Spleen (tissue), 7 donors: Measurements from ENCODE around the gene B3GNT9.

Source experiments
- POLR2A ChIP-seq, 3 donors: fragments of 450-650 bp; IDR thresholded peaks; one replicate each; pipeline ENCODE4 v1.5.1; 2017; ENCODE audit warnings: antibody characterized with exemption in 3 of 3, mild to moderate bottlenecking in 1 of 3
- POLR2AphosphoS5 ChIP-seq, 3 donors: sonication (generic); formaldehyde crosslinking; IDR thresholded peaks; one replicate each; pipeline ENCODE4 v1.5.1; 2017; ENCODE audit warnings: antibody characterized with exemption in 3 of 3
- TF ChIP-seq, protein P1 (sequence below), 11 experiments: fragments of 200-600 bp in 7 of 11; fragments of 450-650 bp in 4 of 11; sonication (generic) in 4 of 11; IDR thresholded peaks in 8 of 11; conservative IDR thresholded peaks in 3 of 11; 1 replicate in 7 of 11; 2 replicates in 4 of 11; pipeline versions ENCODE4 v1.4.0 to v1.8.0; 2016 to 2021; ENCODE audit warnings: antibody characterized with exemption in 11 of 11, inconsistent platforms in 4 of 11, mild to moderate bottlenecking in 1 of 11
- donor health status: DM: no; HTN: no; CAD: no; lungs with moderate emphysema.
- donor health status: DM: no; HTN: no; CAD: no.
- donor health status: DM: no; HTN: no; CAD: no.

DNA sequence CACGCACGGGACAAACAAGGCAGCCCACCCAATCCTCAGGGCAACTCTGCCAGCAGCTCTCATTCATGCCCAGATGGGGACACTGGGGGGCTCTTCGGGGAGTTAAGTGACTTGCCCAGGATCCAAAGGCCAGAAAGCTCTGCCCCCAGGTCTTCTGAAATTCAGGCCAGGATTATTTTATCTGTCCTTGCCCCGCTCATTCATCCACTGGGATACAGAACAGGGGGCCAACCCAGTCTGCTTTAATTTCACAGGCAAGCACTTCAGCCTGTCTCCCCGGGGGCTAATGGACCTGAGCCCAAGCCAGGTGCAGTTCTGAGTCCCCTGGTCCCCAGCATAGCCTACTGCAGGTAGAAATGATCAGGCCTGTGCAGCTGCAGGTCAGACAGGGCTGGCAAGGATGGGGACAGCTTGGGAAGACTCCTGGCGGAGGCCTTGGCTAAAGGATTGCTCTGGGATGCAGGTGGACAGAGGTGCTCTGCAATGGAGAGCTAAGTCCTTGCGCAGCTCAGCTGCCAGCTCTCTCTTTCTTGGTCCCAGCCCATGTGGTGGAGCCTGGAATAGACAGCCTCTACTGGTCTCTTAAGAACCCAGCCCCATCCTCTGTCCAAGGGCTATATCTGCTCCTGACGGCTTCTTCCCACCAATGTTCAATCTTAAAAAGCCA, 766 bp upstream of the B3GNT9 start:
- TF ChIP-seq POLR2AphosphoS5 (IDR thresholded peaks at IDR 0.05) (no peak), POLR2A (IDR thresholded peaks at IDR 0.05) (no peak)
- TF ChIP-seq, protein P1, sequence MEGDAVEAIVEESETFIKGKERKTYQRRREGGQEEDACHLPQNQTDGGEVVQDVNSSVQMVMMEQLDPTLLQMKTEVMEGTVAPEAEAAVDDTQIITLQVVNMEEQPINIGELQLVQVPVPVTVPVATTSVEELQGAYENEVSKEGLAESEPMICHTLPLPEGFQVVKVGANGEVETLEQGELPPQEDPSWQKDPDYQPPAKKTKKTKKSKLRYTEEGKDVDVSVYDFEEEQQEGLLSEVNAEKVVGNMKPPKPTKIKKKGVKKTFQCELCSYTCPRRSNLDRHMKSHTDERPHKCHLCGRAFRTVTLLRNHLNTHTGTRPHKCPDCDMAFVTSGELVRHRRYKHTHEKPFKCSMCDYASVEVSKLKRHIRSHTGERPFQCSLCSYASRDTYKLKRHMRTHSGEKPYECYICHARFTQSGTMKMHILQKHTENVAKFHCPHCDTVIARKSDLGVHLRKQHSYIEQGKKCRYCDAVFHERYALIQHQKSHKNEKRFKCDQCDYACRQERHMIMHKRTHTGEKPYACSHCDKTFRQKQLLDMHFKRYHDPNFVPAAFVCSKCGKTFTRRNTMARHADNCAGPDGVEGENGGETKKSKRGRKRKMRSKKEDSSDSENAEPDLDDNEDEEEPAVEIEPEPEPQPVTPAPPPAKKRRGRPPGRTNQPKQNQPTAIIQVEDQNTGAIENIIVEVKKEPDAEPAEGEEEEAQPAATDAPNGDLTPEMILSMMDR (IDR thresholded peaks at IDR 0.05 in 8 of 11, conservative IDR thresholded peaks at IDR 0.05 in 3 of 11), result no peak
